PFSK-1 (cell line): ENCODE data around the gene SPTA1.

Experiments
- POLR2AphosphoS5 ChIP-seq: IDR thresholded peaks from 2 replicates; pipeline ENCODE4 v1.6.1; 2012; ENCODE audit warnings: low read depth, mild to moderate bottlenecking, control low read depth, low read length, moderate library complexity
- SIN3A ChIP-seq: IDR thresholded peaks from 2 replicates; pipeline ENCODE4 v1.6.1; 2012; ENCODE audit warnings: mild to moderate bottlenecking, low read length, moderate library complexity, borderline replicate concordance; ENCODE audit not compliant: insufficient read depth
- TAF1 ChIP-seq: IDR thresholded peaks from 2 replicates; pipeline ENCODE4 v1.6.1; 2012; ENCODE audit warnings: low read length, control low read depth, borderline replicate concordance; ENCODE audit not compliant: insufficient read depth
- TF ChIP-seq, protein P1 (sequence below), 2 experiments: IDR thresholded peaks; 2 replicates each; pipeline versions ENCODE4 v1.6.1 to v1.8.0; 2011 to 2012; ENCODE audit warnings: low read depth in 2 of 2, low read length in 2 of 2, control low read depth in 1 of 2, inconsistent platforms in 1 of 2, mild to moderate bottlenecking in 1 of 2, moderate library complexity in 1 of 2; ENCODE audit not compliant: insufficient read depth in 1 of 2

DNA sequence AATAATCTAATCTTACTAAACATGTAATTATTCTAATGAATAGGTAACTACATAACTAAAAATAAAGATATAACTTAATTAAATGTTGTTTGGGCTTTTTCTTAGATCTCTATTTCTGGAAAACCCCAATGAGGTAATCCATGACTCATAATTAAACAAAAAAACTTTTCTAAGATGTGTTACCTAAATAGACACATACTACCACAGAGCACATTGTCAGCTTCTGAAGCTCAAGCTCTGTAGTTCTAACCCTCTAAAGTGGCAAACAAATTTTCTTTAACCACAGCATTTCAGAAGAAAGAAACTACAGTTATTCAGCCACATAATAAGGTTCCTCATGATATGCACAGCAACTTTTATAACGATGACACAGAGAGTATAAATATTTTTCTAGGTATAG is 29.8 kb upstream of the SPTA1 start:
- TF ChIP-seq POLR2AphosphoS5 (no peak), TAF1 (no peak), SIN3A (no peak)
- TF ChIP-seq, protein P1, sequence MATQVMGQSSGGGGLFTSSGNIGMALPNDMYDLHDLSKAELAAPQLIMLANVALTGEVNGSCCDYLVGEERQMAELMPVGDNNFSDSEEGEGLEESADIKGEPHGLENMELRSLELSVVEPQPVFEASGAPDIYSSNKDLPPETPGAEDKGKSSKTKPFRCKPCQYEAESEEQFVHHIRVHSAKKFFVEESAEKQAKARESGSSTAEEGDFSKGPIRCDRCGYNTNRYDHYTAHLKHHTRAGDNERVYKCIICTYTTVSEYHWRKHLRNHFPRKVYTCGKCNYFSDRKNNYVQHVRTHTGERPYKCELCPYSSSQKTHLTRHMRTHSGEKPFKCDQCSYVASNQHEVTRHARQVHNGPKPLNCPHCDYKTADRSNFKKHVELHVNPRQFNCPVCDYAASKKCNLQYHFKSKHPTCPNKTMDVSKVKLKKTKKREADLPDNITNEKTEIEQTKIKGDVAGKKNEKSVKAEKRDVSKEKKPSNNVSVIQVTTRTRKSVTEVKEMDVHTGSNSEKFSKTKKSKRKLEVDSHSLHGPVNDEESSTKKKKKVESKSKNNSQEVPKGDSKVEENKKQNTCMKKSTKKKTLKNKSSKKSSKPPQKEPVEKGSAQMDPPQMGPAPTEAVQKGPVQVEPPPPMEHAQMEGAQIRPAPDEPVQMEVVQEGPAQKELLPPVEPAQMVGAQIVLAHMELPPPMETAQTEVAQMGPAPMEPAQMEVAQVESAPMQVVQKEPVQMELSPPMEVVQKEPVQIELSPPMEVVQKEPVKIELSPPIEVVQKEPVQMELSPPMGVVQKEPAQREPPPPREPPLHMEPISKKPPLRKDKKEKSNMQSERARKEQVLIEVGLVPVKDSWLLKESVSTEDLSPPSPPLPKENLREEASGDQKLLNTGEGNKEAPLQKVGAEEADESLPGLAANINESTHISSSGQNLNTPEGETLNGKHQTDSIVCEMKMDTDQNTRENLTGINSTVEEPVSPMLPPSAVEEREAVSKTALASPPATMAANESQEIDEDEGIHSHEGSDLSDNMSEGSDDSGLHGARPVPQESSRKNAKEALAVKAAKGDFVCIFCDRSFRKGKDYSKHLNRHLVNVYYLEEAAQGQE (IDR thresholded peaks at IDR 0.05; ENCODE audit: insufficient read depth in 1 of 2, low read depth in 2 of 2, low read length in 2 of 2) = no peak
